ENCODE measurements around the gene ZNF454.

GRCh38 chr5:178996156-178996555 is 55.2 kb downstream of the ZNF454 start:
- TF ChIP-seq REST (IDR thresholded peaks at IDR 0.05; ENCODE audit: insufficient read depth in 1 of 2, low read depth in 2 of 2, low read length in 2 of 2) (no peak), POLR2AphosphoS5 (IDR thresholded peaks at IDR 0.05; ENCODE audit: low read depth, low read length) (no peak)

Data from PFSK-1 (cell line).